SK-N-SH treated with all-trans-retinoic acid at 6 μM for 48 hours (cell line): ENCODE results near the gene COL4A2.
"Not testable (repeated sequence)": the region's sequence is repeated elsewhere in the genome, so short reads cannot be mapped to it uniquely, and the experiment has no call there.

Source experiments
- ATAC-seq: fragments of 200-7000 bp; cut with Tn5 transposase; 3 replicates; pipeline ENCODE4 v1.9.1; 2020; ENCODE audit warnings: mild to moderate bottlenecking, moderate library complexity
- ARNTL ChIP-seq: fragments of 450-650 bp; formaldehyde crosslinking; IDR thresholded peaks from 2 replicates; pipeline ENCODE4 v1.5.0; 2020; ENCODE audit warnings: low read depth, mild to moderate bottlenecking, moderate library complexity, borderline replicate concordance
- BACH2 ChIP-seq: fragments of 250-450 bp; sonication (Bioruptor Pico); IDR thresholded peaks from 2 replicates; pipeline ENCODE4 v1.9.0; 2021; ENCODE audit warnings: mild to moderate bottlenecking, borderline replicate concordance
- CSDC2 ChIP-seq: fragments of 250-450 bp; sonication (Bioruptor Pico); IDR thresholded peaks from 2 replicates; pipeline ENCODE4 v1.5.0; 2020; ENCODE audit warnings: mild to moderate bottlenecking, moderate library complexity
- ESRRG ChIP-seq: fragments of 250-450 bp; sonication (Bioruptor Pico); IDR thresholded peaks from 2 replicates; pipeline ENCODE4 v1.6.1; 2021; ENCODE audit warnings: mild to moderate bottlenecking
- GLIS3 ChIP-seq: fragments of 250-450 bp; sonication (Bioruptor Pico); IDR thresholded peaks from 2 replicates; pipeline ENCODE4 v1.5.0; 2020; ENCODE audit warnings: mild to moderate bottlenecking, moderate library complexity
- ISL1 ChIP-seq: fragments of 250-450 bp; sonication (Bioruptor Pico); IDR thresholded peaks from 2 replicates; pipeline ENCODE4 v2.1.2; 2022; ENCODE audit warnings: mild to moderate bottlenecking, moderate library complexity
- PPARA ChIP-seq: fragments of 250-450 bp; sonication (Bioruptor Pico); IDR thresholded peaks from 2 replicates; pipeline ENCODE4 v1.5.0; 2020; ENCODE audit warnings: mild to moderate bottlenecking, borderline replicate concordance
- RARB ChIP-seq: fragments of 250-450 bp; sonication (Bioruptor Pico); IDR thresholded peaks from 2 replicates; pipeline ENCODE4 v1.8.0; 2021; ENCODE audit warnings: mild to moderate bottlenecking, moderate library complexity
- SNAI2 ChIP-seq: fragments of 250-450 bp; sonication (Bioruptor Pico); IDR thresholded peaks from 2 replicates; pipeline ENCODE4 v1.5.0; 2020; ENCODE audit warnings: mild to moderate bottlenecking, moderate library complexity
- TCF4 ChIP-seq: fragments of 250-450 bp; sonication (Bioruptor Pico); IDR thresholded peaks from 2 replicates; pipeline ENCODE4 v1.8.0; 2021; ENCODE audit warnings: mild to moderate bottlenecking, moderate library complexity, borderline replicate concordance
- TOX ChIP-seq: fragments of 250-450 bp; sonication (Bioruptor Pico); IDR thresholded peaks from 2 replicates; pipeline ENCODE4 v1.8.0; 2021; ENCODE audit warnings: mild to moderate bottlenecking, moderate library complexity, borderline replicate concordance
- ZC3H10 ChIP-seq: fragments of 250-450 bp; sonication (Bioruptor Pico); IDR thresholded peaks from 2 replicates; pipeline ENCODE4 v1.5.1; 2021; ENCODE audit warnings: mild to moderate bottlenecking, moderate library complexity
- ZFP3 ChIP-seq: fragments of 250-450 bp; sonication (Bioruptor Pico); IDR thresholded peaks from 2 replicates; pipeline ENCODE4 v1.5.0; 2020; ENCODE audit warnings: mild to moderate bottlenecking, moderate library complexity
- ZFP30 ChIP-seq: fragments of 450-650 bp; formaldehyde crosslinking; IDR thresholded peaks from 2 replicates; pipeline ENCODE4 v1.5.0; 2022; ENCODE audit warnings: mild to moderate bottlenecking, moderate library complexity
- ZNF565 ChIP-seq: fragments of 450-650 bp; formaldehyde crosslinking; conservative IDR thresholded peaks from 2 replicates; pipeline ENCODE4 v1.5.0; 2020; ENCODE audit warnings: low read depth, mild to moderate bottlenecking, moderate library complexity
- ZNF70 ChIP-seq: fragments of 450-650 bp; formaldehyde crosslinking; IDR thresholded peaks from 2 replicates; pipeline ENCODE4 v1.5.0; 2020; ENCODE audit warnings: mild to moderate bottlenecking, moderate library complexity
- ZNF8 ChIP-seq: fragments of 450-650 bp; formaldehyde crosslinking; IDR thresholded peaks from 2 replicates; pipeline ENCODE4 v1.5.0; 2020; ENCODE audit warnings: mild to moderate bottlenecking, moderate library complexity
- TF ChIP-seq, protein P1 (sequence below): fragments of 250-450 bp; sonication (Bioruptor Pico); IDR thresholded peaks from 2 replicates; pipeline ENCODE4 v1.5.1; 2021; ENCODE audit warnings: mild to moderate bottlenecking, moderate library complexity
- TF ChIP-seq, protein P2 (sequence below): fragments of 250-450 bp; sonication (Bioruptor Pico); IDR thresholded peaks from 2 replicates; pipeline ENCODE4 v1.5.1; 2020; ENCODE audit warnings: low read depth, mild to moderate bottlenecking, moderate library complexity
- TF ChIP-seq, protein P3 (sequence below): fragments of 250-450 bp; sonication (Bioruptor Pico); IDR thresholded peaks from 2 replicates; pipeline ENCODE4 v1.5.0; 2020; ENCODE audit warnings: mild to moderate bottlenecking, moderate library complexity
- TF ChIP-seq, protein P4 (sequence below): fragments of 250-450 bp; sonication (Bioruptor Pico); IDR thresholded peaks from 2 replicates; pipeline ENCODE4 v1.8.0; 2021; ENCODE audit warnings: low read depth, mild to moderate bottlenecking, moderate library complexity, borderline replicate concordance

COL4A2 gene

DNA sequence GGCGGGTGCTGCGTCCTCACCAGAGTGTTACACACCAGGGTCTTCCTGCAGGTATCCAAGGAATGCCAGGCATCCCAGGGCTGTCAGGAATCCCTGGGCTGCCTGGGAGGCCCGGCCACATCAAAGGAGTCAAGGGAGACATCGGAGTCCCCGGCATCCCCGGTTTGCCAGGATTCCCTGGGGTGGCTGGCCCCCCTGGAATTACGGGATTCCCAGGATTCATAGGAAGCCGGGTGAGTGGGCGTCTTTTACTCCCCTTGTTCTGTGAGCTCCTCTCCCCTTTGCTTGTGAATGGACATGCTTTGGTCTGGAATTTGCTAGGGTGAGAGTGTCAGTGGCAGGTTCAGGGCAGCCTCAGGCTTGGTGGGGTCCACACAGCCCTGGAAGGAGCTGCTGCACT is 178.5 kb downstream of the COL4A2 start:
- TF ChIP-seq ZNF70 (CRISPR knock-in tag), result no peak
- TF ChIP-seq GLIS3, result no peak
- no peak for TF ChIP-seq ZC3H10
- TF ChIP-seq RARB, result no peak
- no peak for TF ChIP-seq PPARA (CRISPR knock-in tag)
- TF ChIP-seq ZFP3 (CRISPR knock-in tag), result no peak
- TF ChIP-seq ARNTL (CRISPR knock-in tag), result no peak
- no peak for TF ChIP-seq TCF4 (CRISPR knock-in tag)
- TF ChIP-seq, protein P1, sequence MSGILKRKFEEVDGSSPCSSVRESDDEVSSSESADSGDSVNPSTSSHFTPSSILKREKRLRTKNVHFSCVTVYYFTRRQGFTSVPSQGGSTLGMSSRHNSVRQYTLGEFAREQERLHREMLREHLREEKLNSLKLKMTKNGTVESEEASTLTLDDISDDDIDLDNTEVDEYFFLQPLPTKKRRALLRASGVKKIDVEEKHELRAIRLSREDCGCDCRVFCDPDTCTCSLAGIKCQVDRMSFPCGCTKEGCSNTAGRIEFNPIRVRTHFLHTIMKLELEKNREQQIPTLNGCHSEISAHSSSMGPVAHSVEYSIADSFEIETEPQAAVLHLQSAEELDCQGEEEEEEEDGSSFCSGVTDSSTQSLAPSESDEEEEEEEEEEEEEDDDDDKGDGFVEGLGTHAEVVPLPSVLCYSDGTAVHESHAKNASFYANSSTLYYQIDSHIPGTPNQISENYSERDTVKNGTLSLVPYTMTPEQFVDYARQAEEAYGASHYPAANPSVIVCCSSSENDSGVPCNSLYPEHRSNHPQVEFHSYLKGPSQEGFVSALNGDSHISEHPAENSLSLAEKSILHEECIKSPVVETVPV (CRISPR knock-in tag), result no peak
- TF ChIP-seq ISL1 (CRISPR knock-in tag), result no peak
- TF ChIP-seq ZNF565 (CRISPR knock-in tag), result no peak
- no peak for TF ChIP-seq ESRRG (CRISPR knock-in tag)
- TF ChIP-seq, protein P2, sequence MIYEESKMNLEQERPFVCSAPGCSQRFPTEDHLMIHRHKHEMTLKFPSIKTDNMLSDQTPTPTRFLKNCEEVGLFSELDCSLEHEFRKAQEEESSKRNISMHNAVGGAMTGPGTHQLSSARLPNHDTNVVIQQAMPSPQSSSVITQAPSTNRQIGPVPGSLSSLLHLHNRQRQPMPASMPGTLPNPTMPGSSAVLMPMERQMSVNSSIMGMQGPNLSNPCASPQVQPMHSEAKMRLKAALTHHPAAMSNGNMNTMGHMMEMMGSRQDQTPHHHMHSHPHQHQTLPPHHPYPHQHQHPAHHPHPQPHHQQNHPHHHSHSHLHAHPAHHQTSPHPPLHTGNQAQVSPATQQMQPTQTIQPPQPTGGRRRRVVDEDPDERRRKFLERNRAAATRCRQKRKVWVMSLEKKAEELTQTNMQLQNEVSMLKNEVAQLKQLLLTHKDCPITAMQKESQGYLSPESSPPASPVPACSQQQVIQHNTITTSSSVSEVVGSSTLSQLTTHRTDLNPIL (CRISPR knock-in tag), result no peak
- TF ChIP-seq CSDC2 (CRISPR knock-in tag), result no peak
- TF ChIP-seq ZNF8, result no peak
- TF ChIP-seq, protein P3, sequence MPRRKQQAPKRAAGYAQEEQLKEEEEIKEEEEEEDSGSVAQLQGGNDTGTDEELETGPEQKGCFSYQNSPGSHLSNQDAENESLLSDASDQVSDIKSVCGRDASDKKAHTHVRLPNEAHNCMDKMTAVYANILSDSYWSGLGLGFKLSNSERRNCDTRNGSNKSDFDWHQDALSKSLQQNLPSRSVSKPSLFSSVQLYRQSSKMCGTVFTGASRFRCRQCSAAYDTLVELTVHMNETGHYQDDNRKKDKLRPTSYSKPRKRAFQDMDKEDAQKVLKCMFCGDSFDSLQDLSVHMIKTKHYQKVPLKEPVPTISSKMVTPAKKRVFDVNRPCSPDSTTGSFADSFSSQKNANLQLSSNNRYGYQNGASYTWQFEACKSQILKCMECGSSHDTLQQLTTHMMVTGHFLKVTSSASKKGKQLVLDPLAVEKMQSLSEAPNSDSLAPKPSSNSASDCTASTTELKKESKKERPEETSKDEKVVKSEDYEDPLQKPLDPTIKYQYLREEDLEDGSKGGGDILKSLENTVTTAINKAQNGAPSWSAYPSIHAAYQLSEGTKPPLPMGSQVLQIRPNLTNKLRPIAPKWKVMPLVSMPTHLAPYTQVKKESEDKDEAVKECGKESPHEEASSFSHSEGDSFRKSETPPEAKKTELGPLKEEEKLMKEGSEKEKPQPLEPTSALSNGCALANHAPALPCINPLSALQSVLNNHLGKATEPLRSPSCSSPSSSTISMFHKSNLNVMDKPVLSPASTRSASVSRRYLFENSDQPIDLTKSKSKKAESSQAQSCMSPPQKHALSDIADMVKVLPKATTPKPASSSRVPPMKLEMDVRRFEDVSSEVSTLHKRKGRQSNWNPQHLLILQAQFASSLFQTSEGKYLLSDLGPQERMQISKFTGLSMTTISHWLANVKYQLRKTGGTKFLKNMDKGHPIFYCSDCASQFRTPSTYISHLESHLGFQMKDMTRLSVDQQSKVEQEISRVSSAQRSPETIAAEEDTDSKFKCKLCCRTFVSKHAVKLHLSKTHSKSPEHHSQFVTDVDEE, result no peak
- no peak for TF ChIP-seq TOX (CRISPR knock-in tag)
- ATAC-seq, result no peak; the same call in 2 of the 3 replicates

DNA sequence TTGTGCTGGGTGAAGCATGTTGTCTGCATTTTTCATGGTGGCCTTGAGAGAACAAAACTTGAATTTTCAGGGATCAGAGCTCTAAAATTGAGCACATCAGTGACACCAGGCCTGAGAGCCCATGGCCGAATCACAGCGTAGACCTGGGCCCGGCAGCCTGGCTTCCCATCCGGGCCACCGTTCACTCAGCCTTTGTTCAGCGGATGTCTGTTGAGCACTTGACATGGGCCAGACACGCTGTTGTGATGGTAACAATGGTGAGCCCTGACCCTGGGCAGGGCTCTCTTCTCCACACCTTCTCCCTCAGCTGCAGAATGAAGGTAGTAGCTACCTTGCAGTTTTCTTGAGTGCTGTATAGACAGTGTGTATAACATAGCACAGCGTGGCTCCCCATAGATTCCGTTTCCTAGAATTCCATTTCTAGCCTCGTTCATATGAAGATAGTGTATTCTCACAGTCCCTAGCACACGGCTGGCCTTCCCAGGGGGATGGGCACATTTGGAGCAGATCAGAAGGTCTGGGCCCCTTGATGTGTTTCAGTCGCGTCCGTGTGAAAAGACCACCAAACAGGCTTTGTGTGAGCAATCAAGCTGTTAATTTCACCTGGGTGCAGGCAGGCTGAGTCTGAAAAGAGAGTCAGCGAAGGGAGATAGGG is 179.1 kb downstream of the COL4A2 start:
- TF ChIP-seq, protein P4, sequence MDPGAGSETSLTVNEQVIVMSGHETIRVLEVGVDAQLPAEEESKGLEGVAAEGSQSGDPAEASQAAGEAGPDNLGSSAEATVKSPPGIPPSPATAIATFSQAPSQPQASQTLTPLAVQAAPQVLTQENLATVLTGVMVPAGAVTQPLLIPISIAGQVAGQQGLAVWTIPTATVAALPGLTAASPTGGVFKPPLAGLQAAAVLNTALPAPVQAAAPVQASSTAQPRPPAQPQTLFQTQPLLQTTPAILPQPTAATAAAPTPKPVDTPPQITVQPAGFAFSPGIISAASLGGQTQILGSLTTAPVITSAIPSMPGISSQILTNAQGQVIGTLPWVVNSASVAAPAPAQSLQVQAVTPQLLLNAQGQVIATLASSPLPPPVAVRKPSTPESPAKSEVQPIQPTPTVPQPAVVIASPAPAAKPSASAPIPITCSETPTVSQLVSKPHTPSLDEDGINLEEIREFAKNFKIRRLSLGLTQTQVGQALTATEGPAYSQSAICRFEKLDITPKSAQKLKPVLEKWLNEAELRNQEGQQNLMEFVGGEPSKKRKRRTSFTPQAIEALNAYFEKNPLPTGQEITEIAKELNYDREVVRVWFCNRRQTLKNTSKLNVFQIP, result no peak
- TF ChIP-seq, protein P2 (CRISPR knock-in tag), result no peak
- TF ChIP-seq TOX (CRISPR knock-in tag) (no peak), ZFP30 (CRISPR knock-in tag) (no peak), ESRRG (CRISPR knock-in tag) (no peak), BACH2 (CRISPR knock-in tag) (no peak), ZFP3 (CRISPR knock-in tag) (no peak), SNAI2 (CRISPR knock-in tag) (no peak), ZNF70 (CRISPR knock-in tag) (no peak)
- TF ChIP-seq, protein P3, result no peak
- TF ChIP-seq, protein P1 (CRISPR knock-in tag), result no peak
- no peak for ATAC-seq

DNA sequence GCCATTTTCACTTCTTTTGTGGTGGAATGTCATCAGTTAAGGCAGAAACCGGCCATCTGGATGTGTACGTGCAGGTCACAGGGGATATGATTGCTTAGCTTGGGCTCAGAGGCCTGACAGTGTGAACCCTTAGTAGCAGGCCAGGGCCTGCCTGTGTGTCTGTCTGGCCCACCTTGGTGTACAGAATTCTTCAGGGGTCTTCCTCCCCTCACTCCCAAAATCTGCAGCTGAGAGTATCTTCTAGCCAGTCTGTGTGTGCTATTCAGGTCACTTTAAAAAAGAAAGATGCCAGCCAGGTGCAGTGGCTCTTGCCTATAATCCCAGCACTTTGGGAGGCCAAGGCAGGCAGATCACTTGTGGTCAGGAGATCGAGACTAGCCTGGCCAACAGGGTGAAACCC is 179.8 kb downstream of the COL4A2 start:
- not testable (repeated sequence) for ATAC-seq
